BE2C (cell line): ENCODE results near the gene ZCCHC7.

ENCODE experiments used
- DNase-seq: peaks from one replicate; pipeline ENCODE4 v3.0.0-alpha.2; 2020
- H3K27me3 ChIP-seq: fragments of 250-450 bp; sonication (Bioruptor Pico); 2 replicates; pipeline ENCODE4 v1.5.1; 2020; ENCODE audit warnings: mild to moderate bottlenecking
- H3K36me3 ChIP-seq: fragments of 250-450 bp; sonication (Bioruptor Pico); 2 replicates; pipeline ENCODE4 v1.5.1; 2020; ENCODE audit warnings: mild to moderate bottlenecking
- H3K4me1 ChIP-seq: fragments of 250-450 bp; sonication (Bioruptor Pico); 2 replicates; pipeline ENCODE4 v1.5.1; 2020
- H3K4me3 ChIP-seq: 2 replicates; pipeline ENCODE4 v1.5.1; 2011; ENCODE audit warnings: low read depth, low read length
- H3K9me3 ChIP-seq: fragments of 250-450 bp; sonication (Bioruptor Pico); 2 replicates; pipeline ENCODE4 v1.5.1; 2020
- CTCF ChIP-seq: IDR thresholded peaks from 2 replicates; pipeline ENCODE4 v1.5.1; 2012; ENCODE audit warnings: mild to moderate bottlenecking, low read depth, low read length

ZCCHC7 gene

GRCh38 chr9:37331871-37332270 is 211.5 kb downstream of the ZCCHC7 start:
- DNase-seq = no peak
- H3K36me3 ChIP-seq = no peaks in the 10 kb centered on the region
- H3K27me3 ChIP-seq = no peaks in the 10 kb centered on the region
- no peak for TF ChIP-seq CTCF
- H3K4me1 ChIP-seq = peaks cover 29% of the 10 kb centered on the region
- no peak overlapping the region for H3K4me3 ChIP-seq
- H3K9me3 ChIP-seq = no peaks in the 10 kb centered on the region

- Histone ChIP-seq H3K9me3 (no peaks in the 10 kb centered on the region), H3K4me3 (no peak overlapping the region), H3K4me1 (peaks cover 27% of the 10 kb centered on the region), H3K36me3 (no peaks in the 10 kb centered on the region), H3K27me3 (no peaks in the 10 kb centered on the region)
- no peak for DNase-seq
- TF ChIP-seq CTCF = no peak
Observed at GRCh38 chr9:37332578-37332977, 212.2 kb downstream of the ZCCHC7 start.

GRCh38 chr9:37333288-37333687 is 212.9 kb downstream of the ZCCHC7 start:
- Histone ChIP-seq H3K4me3 (no peak overlapping the region), H3K9me3 (no peaks in the 10 kb centered on the region), H3K36me3 (no peaks in the 10 kb centered on the region), H3K4me1 (peaks cover 26% of the 10 kb centered on the region), H3K27me3 (no peaks in the 10 kb centered on the region)
- TF ChIP-seq CTCF = peak; percentile 43
- no peak for DNase-seq

GRCh38 chr9:37335238-37335637 is 214.9 kb downstream of the ZCCHC7 start:
- DNase-seq = no peak
- peaks cover 31% of the 10 kb centered on the region for H3K4me1 ChIP-seq
- no peak for TF ChIP-seq CTCF
- no peaks in the 10 kb centered on the region for H3K27me3 ChIP-seq
- H3K36me3 ChIP-seq = no peaks in the 10 kb centered on the region
- no peak overlapping the region for H3K4me3 ChIP-seq
- no peaks in the 10 kb centered on the region for H3K9me3 ChIP-seq

GRCh38 chr9:37336150-37336549 is 215.8 kb downstream of the ZCCHC7 start:
- Histone ChIP-seq H3K36me3 (no peaks in the 10 kb centered on the region), H3K27me3 (no peaks in the 10 kb centered on the region), H3K4me3 (no peak overlapping the region), H3K9me3 (no peaks in the 10 kb centered on the region), H3K4me1 (peaks cover 38% of the 10 kb centered on the region)
- no peak for TF ChIP-seq CTCF
- DNase-seq = no peak

- no peaks in the 10 kb centered on the region for H3K36me3 ChIP-seq
- no peaks in the 10 kb centered on the region for H3K27me3 ChIP-seq
- no peaks in the 10 kb centered on the region for H3K9me3 ChIP-seq
- H3K4me1 ChIP-seq = peaks cover 43% of the 10 kb centered on the region
- DNase-seq = peak; percentile 11
- H3K4me3 ChIP-seq = peak overlapping the region; percentile 15; the same call in 1 of the 2 replicates
- TF ChIP-seq CTCF = no peak
Observed at GRCh38 chr9:37337301-37337890, 217.0 kb downstream of the ZCCHC7 start.
